HG03139 (cell line): ENCODE results near the gene DDX1.
"Not testable (repeated sequence)": the region's sequence is repeated elsewhere in the genome, so short reads cannot be mapped to it uniquely, and the experiment has no call there.

ENCODE experiments used
- ATAC-seq: cut with Tn5 transposase; IDR thresholded peaks from one replicate; pipeline ENCODE4 v1.9.1; 2021; ENCODE audit not compliant: unreplicated experiment

Gene DDX1

GRCh38 chr2:15591692-15592463, at the start of gene DDX1:
Gene DDX1, plus strand, starts transcription at chr2:15591868. Its CDS starts 66 bp downstream, at chr2:15591934.
- peak; percentile 94 for ATAC-seq

- ATAC-seq = not testable (repeated sequence)
Measured at GRCh38 chr2:15542269-15542668, 49.4 kb upstream of the DDX1 start.

GRCh38 chr2:15543053-15543452, 48.6 kb upstream of the DDX1 start:
- ATAC-seq = no peak

- ATAC-seq = no peak
Measured at GRCh38 chr2:15543541-15543940, 48.1 kb upstream of the DDX1 start.

- ATAC-seq = no peak
Measured at GRCh38 chr2:15544227-15544626, 47.4 kb upstream of the DDX1 start.

GRCh38 chr2:15546297-15547098, 45.2 kb upstream of the DDX1 start:
- no peak for ATAC-seq

- no peak for ATAC-seq
Measured at GRCh38 chr2:15547115-15547876, 44.4 kb upstream of the DDX1 start.

GRCh38 chr2:15548974-15549373, 42.7 kb upstream of the DDX1 start:
- ATAC-seq = no peak

- ATAC-seq = no peak
Measured at GRCh38 chr2:15553519-15553918, 38.1 kb upstream of the DDX1 start.

GRCh38 chr2:15553951-15554350, 37.7 kb upstream of the DDX1 start:
- no peak for ATAC-seq

- ATAC-seq = no peak
Measured at GRCh38 chr2:15554525-15555218, 37.0 kb upstream of the DDX1 start.

- no peak for ATAC-seq
Measured at GRCh38 chr2:15555760-15556193, 35.9 kb upstream of the DDX1 start.

- ATAC-seq = no peak
Measured at GRCh38 chr2:15556311-15556930, 35.2 kb upstream of the DDX1 start.

- no peak for ATAC-seq
Measured at GRCh38 chr2:15557887-15558311, 33.8 kb upstream of the DDX1 start.

GRCh38 chr2:15559379-15560139, 32.1 kb upstream of the DDX1 start:
- ATAC-seq = no peak

- ATAC-seq = peak; percentile 41
Measured at GRCh38 chr2:15560140-15560987, 31.3 kb upstream of the DDX1 start.

GRCh38 chr2:15560988-15561573, 30.6 kb upstream of the DDX1 start, which contains the start of gene NBAS:
Gene NBAS, minus strand, starts transcription at chr2:15561334. Its CDS starts 30 bp downstream, at chr2:15561304.
- ATAC-seq = peak; percentile 78
